ENCODE results near the gene KDM7A. TPM values are rescaled to one million over a fixed set of nuclear protein-coding genes. Genes with fewer than 3 reads are reported as not detected.

Gene KDM7A
- total and polyA plus RNA-seq, 9 of the 15 experiments (the other 6 are each of a cell fraction or from before 2014, with no cell fraction given) = 0.90 to 8.4 (median 7.0) TPM

DNA sequence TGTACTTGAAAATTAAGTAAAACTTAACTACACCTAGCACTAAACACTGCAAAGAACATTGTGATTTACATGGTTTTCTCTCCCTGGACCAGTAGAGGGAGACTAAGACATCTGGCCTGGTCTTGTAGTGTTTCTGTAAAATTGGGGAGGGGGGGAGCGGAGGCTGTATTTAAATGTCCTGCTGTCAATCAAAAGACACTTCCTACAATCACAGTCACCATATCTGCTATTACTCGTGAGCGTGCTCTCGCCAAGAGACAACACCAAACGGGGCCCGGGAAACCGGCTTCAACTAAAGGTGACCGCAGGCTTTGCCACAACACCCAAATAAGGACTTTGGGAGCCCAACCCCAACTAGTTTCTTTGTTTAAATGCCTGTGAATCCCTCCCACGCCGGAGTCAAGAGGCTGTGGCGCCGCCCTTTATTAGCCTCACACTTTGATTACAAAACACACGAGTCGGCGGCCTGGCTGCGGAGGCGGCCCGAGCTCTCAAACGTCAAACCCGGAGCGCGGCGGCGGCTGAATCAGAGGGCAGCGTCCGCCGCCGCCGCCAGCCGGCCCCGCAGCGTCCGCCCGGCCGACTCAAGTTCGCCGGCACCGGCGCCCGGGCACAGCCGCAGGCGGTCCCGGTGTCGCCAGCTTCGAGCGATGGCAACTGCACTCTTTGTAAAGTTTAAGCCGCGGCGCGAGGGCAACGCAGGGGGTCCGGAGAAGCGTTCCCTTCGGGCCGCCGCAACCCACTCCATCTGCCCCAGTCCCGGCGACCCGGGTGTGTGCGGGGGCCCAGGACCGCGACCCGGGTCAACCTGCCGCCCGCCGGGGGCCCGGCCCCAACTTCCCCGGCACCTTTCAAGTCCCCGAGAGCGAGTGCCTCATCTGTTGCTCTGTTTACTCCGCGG lies 1.3 kb downstream of the KDM7A start (continued):
- TF ChIP-seq, protein P1, sequence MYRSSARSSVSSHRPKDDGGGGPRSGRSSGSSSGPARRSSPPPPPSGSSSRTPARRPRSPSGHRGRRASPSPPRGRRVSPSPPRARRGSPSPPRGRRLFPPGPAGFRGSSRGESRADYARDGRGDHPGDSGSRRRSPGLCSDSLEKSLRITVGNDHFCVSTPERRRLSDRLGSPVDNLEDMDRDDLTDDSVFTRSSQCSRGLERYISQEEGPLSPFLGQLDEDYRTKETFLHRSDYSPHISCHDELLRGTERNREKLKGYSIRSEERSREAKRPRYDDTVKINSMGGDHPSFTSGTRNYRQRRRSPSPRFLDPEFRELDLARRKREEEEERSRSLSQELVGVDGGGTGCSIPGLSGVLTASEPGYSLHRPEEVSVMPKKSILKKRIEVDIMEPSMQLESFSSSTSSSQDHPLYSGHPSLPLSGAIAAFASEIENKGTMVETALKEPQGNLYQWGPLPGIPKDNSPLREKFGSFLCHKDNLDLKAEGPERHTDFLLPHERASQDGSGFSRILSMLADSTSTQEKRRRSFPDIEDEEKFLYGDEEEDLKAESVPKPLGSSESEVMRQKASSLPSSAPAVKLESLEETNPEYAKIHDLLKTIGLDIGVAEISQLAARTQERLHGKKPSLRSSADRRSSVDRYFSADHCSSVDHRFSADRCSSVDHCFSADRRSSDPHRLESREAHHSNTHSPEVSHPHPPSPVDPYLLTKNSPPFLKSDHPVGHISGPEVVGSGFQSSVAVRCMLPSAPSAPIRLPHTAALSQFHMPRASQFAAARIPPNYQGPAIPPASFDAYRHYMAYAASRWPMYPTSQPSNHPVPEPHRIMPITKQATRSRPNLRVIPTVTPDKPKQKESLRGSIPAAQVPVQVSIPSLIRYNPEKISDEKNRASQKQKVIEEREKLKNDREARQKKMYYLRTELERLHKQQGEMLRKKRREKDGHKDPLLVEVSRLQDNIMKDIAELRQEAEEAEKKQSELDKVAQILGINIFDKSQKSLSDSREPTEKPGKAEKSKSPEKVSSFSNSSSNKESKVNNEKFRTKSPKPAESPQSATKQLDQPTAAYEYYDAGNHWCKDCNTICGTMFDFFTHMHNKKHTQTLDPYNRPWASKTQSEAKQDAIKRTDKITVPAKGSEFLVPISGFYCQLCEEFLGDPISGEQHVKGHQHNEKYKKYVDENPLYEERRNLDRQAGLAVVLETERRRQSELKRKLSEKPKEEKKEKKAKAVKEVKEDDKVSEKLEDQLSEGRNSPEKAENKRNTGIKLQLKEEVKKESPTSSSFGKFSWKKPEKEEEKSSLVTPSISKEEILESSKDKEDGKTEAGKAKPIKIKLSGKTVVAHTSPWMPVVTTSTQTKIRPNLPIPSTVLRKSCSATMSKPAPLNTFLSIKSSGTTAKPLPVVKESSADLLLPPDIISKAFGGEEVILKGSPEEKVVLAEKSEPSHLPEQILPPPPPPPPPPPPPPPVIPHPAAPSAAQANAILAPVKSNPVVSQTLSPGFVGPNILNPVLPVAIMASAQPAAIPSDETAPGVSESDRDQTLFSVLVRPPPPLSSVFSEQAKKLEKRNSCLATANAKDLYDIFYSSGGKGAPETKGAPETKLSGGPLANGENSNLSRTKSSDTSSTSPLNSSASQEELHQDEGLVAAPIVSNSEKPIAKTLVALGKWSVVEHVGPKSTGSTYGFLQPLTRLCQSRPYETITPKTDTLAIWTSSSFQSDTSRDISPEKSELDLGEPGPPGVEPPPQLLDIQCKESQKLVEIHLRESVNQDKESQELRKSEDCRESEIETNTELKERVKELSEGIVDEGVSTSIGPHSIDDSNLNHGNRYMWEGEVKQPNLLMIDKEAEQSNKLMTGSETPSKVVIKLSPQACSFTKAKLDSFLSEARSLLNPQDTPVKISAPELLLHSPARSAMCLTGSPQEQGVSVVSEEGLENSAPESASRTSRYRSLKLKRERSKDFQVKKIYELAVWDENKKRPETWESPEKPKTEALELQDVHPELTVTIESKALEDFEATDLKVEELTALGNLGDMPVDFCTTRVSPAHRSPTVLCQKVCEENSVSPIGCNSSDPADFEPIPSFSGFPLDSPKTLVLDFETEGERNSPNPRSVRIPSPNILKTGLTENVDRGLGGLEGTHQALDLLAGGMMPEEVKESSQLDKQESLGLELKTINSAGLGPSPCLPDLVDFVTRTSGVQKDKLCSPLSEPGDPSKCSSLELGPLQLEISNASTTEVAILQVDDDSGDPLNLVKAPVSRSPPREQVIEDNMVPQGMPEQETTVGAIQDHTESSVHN (IDR thresholded peaks at IDR 0.05; ENCODE audit: borderline replicate concordance in 1 of 2, low read depth in 1 of 2) = peak in 1 of 2 experiments; percentile 89; a peak in 2 of 4 replicates
- TF ChIP-seq ZBTB40 (IDR thresholded peaks at IDR 0.05) = no peak; the same call in 1 of the 2 replicates
- no peak for TF ChIP-seq ZBTB40 (CRISPR knock-in tag; IDR thresholded peaks at IDR 0.05)
- TF ChIP-seq ZNF311 (CRISPR knock-in tag; IDR thresholded peaks at IDR 0.05) = no peak
- TF ChIP-seq GATAD2B (IDR thresholded peaks at IDR 0.05; ENCODE audit: borderline replicate concordance) = peak; percentile 37
- TF ChIP-seq PHF21A (IDR thresholded peaks at IDR 0.05; ENCODE audit: borderline replicate concordance, low read depth) = peak; percentile 99
- no peak for TF ChIP-seq SUPT5H (IDR thresholded peaks at IDR 0.05)

Measured in K562 (cell line).